CD4-positive, alpha-beta T cell treated with Interleukin-15 for 1 hour (primary cell): ENCODE measurements around the gene PGP.
"Not testable (repeated sequence)": the region's sequence is repeated elsewhere in the genome, so short reads cannot be mapped to it uniquely, and the experiment has no call there.

ENCODE experiments used
- DNase-seq: peaks from one replicate; pipeline ENCODE4 v3.0.0-alpha.2; 2020

The PGP gene

DNA sequence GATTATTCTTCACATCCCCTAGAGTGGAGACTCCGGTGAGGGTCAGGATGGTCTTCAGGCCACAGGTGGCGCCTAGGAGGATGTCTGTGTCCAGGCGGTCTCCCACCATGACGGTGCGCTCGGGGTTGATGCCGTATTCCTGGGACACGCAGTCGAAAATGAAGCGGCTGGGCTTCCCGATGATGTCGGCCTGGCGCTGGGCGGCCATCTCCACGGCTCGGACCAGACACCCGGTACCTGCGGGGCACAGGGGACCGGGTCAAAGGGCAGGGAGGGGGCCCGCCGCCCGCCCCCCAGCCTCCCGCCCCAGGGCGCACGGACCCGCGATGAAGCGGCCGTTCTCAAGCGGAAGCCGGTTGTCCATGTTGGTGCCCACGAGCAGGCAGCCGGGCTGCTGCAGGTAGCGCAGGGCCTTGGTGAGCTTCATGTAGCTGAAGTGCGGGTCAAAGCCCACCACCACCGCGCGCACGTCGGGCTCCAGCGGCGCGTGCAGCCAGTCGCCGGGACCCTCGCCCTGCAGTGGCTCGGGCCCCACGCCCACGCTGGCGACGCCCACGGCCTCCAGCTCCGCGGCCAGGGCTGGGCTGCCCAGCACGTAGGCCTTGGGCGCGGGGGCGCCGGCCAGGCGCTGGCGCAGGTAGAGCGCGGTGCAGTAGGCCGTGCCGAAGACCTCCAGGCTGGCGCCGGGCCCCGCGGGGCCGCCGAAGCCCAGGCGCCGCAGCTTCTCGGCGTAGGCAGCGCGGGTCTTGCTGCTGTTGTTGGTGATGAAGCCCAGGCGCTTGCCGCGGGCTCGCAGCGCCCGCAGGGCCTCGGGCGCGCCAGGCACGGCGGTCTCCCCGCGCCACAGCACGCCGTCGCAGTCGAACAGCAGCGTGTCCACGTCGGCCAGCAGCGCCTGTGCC, 572 bp downstream of the PGP start:
- no peak for DNase-seq

DNA sequence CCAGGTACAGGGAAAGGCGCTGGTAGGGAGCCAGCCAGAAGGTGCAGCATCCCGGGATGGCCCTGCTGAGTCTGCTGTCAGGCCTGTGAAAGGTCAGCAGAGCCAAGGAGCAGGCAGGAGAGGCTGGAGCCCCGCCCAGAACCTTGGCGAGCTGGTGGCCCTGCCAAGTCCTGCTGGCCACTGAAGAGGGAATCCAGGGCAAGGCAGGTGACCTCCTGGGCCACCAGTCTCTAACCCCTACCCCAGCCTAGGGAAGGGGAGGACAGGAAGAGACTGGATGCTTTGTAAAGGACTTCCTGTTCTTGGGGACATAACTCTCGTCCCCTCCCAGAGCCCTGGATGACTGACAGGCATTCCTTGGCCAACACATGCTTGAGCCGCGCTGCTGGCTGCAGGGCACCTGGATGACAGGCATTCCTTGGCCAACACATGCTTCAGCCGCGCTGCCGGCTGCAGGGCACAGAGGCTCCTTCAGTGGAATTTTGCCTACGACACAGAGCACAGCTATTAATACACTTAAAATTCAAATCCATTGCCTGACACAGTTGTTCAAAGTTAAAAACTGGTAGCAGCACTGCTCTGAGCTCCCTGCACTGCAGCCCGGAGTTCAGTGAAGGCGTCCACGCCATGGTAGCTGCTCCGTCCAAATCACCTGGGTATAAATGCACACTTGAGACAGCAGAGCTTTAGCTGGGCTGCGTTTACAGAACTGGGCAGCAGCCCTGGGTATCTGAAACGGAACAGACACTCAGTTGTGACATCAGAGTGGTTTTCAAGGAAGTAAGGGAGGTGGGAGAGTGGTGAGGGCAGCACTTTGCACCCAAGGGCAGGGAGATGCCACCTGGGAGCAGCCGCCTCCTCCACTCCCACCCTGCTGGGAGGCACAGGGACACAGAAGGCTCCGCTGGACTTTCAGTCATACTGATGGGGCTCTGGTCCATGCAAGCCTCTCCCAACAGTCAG, 2.0 kb downstream of the PGP start:
- no peak for DNase-seq

DNA sequence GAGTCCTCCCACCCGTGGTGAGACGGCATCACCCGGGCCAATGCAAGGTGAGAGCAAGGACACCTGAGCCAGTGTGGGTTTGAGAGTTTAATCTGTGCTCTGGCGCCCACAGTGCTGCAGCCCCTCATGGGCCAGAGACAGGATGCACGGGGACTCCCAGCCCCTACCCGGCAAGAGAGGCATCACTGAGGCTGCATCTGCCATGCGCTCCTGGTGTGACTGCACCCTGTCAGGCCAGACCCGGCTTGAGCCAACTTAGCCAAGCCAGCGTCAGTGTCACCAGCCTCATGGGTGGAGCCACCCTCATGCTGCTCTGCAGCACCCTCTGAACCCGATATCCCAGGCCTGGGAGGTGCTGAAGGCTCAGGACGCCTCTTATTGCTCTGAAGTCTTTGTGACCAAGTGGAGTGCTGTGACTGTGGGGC, 2.7 kb downstream of the PGP start:
- DNase-seq, result no peak

DNA sequence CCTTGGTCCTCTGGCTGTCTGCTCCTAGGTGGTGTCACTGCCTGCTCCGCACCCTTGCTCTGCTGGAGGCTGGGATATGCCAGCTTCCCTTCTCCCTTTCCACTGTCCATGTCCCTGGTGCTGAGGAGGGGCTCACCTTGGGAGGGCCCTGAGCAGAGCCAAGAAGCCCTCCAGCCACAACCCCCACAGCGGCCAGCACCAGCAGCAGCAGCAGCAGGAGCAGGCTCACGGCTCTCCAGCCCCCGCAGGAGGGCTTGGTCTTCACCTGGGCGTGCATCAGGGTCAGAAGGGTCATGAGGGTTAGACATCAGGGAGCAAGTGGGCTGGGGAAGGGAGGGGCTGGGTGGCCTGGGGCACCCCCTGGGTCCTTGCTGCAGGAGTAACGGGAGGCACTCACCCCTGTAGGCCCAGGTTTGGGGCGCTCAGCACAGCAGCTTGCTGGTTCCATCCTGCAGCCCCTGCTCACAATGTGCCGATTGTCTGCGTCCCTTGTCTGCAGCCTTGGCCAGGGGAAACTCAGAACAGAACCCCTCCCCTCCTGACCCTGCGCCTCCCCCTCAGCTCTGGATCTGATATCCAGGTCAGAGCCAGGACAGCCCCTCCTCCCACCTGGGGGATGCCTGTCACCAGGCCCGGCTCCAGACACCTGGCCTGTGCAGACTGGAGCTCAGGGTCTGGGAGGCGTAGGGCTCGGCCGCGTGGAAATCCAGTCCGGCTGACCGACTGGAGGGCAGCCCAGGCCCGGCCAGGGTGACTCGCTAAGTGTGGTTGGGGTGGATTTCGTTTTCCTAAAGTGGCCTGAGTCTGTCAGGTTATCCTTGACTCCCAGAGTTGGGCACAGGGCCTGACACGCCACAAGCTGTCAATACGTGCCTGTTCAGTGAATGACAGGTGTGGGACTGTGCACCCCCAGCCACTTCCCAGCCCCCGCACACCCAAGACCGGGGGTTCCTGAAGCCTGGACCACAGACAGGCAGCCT, 4.0 kb downstream of the PGP start, which contains the start of gene BRICD5:
Gene BRICD5, minus strand, starts transcription at position 478 of the 980 bp plus-strand sequence. Its CDS starts 30 bp downstream, at position 448.
- DNase-seq, result no peak

DNA sequence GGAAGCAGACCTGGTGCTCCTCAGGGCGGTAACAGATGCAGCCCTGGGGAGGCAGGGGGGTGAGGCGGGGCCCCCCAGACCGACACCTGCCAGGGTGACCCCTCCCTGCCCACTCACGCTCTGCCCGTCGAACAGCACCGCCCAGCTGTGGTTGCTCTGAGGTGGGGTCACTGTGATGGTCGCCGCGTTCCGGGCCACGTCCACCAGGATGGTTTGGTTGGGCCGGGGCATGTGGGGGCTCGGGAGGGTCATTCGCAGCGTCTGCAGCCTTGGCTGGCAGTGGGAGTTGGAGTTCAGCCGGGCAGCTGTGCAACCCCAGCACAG, 4.7 kb downstream of the PGP start:
- no peak for DNase-seq

DNA sequence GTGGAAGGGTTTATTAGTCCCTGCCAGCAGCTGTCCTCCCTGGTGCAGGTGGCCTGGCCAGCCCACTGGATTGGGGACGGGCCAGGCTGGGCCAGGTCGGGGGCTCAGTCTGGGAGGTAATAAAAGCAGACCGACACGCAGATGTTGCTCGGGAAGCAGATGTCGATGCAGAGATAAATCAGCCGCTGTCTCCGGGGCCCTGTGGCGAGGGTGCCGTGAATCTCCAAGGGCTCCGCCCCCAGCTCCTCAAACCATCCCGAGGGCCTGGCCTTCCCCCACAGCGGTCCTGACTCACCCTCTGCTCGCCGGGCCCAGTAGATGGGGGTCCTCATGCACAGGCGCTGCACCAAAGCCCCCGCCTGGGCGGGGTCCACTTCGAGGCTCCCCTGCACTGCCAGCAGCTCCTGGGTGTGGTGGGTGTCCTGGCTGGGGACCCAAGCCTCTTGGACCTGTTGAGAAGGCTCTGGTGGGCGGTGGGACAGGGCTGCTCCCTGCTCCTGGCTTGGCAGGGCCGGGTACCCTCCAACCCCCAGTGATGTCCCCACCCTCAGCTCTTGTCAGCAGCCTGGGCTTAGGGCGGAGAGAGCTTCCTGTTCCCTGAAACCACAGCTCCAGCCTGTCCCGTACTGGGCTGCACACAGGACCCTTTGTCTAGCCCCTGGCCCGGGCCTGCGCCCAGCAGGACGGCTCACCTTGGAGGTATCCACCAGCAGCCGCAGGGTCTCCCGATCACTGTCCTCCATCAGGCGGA, 5.2 kb downstream of the PGP start:
- no peak for DNase-seq

DNA sequence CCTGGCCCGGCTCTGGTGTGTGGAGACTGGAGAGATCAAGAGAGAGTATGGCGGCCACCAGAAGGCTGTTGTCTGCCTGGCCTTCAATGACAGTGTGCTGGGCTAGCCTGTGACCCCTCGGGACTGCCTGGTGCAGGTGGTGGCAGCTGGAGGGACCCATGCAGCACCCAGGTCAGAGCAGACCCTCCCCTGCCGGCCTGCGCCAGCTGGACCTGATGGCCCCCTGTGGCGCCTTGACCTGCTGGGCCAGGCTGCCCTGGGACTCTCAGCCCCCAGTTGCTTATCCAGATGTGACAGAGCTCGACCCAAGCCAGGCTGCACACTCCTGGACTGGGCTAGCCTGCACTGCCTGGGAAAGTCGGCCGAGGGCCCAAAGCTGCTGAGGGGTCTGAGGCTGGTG, 5.9 kb downstream of the PGP start:
- no peak for DNase-seq

DNA sequence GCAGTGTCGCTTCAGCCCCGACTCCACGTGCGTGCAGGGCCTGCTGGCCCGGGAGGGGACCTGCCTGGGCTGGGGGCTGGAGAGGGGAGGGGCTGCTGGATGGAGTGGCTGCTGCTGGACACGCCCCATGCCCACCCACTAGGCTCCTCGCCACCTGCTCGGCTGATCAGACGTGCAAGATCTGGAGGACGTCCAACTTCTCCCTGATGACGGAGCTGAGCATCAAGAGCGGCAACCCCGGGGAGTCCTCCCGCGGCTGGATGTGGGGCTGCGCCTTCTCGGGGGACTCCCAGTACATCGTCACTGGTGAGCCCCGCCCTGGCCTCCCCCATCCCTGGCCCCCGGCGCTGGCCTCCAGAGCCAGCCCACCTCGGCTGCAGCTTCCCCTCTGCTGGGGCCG, 6.3 kb downstream of the PGP start:
- no peak for DNase-seq

DNA sequence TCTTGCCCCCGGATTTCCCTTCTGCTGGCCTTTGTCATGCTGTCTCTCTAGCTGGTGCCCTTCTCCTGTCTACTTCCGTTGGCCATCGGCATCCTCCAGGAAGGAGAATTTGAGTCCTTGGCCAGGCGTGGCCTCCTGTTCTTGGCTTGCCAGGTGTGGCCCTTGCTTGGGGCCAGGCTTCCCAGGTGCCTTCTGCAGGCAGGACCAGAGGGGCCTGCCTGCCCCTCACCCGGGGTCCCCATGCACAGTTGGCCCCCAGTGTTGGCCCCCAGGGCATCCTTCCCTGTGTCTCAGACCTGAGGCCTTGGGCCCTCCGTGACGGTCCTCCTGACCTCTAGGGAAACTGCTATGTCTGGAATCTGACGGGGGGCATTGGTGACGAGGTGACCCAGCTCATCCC, 6.8 kb downstream of the PGP start:
- no peak for DNase-seq

DNA sequence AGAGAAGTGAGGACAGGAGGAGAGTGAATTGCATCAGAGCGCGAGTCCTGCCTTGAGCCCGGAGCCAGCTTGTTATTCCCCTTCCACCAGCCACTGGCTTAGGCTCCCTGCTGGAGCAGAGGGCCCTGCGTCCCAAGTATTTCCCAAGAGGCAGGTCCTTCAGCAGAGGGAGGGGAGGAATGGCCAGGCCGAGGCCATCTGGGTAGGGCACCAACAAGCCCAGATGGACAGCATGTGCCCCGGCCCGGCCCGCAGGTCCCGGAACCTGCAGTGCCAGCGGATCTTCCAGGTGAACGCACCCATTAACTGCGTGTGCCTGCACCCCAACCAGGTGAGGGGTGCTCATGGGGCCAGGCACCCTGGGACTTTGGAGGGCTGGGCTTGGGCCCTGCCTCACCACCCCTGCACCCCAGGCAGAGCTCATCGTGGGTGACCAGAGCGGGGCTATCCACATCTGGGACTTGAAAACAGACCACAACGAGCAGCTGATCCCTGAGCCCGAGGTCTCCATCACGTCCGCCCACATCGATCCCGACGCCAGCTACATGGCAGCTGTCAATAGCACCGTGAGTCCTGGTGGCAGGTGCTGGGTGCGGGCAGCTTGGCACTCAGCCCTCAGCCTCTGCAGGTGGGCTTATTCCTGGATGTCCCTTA, 7.7 kb downstream of the PGP start:
- DNase-seq, result no peak

DNA sequence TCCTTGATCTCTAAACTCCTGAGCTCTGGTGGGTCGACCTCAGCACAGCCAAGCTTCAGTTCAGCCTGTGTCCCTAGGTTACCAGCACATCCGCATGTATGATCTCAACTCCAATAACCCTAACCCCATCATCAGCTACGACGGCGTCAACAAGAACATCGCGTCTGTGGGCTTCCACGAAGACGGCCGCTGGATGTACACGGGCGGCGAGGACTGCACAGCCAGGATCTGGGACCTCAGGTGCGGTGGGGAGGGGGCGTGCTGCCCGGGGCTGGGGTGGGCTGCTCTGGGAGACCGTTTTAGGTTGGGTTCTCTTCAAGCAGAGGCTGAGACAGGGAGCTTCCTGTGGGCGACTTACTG, 8.2 kb downstream of the PGP start:
- DNase-seq, result no peak

DNA sequence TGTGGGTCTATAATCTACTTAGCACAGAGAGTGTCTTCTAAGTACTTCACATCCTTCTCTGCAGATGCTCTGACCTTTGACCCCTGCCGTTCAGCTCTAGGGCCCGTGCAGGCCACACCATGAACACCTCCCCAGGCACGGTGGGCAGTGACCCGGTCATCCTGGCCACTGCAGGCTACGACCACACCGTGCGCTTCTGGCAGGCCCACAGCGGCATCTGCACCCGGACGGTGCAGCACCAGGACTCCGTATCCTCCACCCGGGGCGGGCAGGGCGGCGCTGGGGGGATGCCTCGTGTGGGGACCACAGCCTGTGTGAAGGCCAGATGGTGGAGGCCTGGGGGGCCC, 8.7 kb downstream of the PGP start:
- DNase-seq, result no peak

DNA sequence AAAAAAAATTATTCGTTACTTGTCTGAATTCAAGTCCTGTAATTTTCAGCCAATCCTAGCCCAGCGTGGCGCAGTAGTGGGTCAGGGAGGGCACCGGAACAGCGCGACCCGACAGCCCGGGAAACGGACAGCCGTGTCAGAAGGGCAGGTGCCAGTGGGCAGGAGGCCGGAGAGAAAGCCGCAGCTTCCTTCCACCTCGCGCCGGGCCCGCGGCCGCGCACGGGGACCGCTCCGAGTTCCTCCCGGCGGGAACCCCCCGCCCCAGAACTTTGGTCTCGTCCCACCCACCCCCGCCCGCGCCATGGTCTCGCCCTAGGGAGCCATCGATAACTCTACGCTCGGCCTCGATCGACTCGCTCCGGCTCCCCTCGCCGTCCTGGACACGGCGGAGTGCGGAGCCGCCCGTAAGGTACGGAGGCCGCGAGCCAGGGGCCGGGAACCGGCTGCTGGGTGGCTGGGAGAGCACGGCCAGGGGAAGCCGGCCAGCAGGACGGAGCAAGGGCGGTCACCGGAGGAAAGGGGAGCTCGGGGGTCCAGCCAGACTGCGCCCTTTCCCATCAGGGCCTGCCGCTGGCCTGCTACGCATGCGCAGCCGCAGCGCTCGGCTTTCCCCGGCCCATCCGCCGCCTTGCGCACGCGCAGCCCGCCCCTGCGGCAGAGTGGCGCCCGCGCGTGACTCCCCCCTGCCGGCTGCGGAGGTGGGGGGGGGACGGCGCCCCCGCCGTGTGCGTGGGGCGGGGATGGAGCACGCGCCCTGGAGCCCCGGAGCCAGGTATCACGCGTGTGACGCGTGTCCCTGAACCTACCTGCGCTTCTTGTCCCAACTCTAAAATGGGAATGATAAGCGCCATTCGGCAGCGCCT, 9.3 kb downstream of the PGP start, which contains the start of gene MLST8:
Gene MLST8, plus strand, starts transcription at position 351 of the 863 bp plus-strand sequence. CDS start 632 bp downstream, outside the sequence.
- DNase-seq, result peak; percentile 91

DNA sequence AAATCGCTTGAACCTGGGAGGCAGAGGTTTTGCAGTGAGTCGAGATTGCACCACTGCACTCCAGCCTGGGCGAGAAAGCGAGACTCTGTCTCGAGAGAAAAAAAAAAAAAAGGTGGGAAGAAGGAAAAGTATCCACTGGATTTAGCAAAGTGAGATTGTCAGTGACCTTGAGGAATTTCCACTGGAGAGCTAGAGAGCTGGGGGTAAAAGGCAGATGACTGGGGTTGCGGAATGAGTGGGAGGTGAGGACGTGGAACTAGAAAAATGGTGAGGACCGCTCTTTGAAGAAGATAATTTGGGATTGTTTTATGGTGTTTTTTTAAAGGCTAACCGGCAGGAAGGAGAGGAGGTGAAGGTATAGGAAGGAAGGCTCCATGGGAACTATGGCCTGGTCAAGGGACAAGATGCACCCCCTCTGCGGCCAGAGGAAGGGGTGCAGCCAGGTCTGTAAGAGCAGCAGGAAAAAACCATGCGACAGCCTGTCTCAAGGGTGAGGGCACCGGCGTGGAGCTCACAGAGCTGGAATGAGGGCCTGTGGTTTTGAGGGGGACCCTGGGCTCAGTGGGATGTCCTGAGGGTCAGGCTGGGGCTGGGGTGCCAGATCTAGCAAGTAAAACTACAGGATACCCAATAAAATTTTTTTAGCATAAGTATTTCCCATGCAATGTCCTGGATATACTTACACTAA, 10.1 kb downstream of the PGP start:
- DNase-seq, result no peak

DNA sequence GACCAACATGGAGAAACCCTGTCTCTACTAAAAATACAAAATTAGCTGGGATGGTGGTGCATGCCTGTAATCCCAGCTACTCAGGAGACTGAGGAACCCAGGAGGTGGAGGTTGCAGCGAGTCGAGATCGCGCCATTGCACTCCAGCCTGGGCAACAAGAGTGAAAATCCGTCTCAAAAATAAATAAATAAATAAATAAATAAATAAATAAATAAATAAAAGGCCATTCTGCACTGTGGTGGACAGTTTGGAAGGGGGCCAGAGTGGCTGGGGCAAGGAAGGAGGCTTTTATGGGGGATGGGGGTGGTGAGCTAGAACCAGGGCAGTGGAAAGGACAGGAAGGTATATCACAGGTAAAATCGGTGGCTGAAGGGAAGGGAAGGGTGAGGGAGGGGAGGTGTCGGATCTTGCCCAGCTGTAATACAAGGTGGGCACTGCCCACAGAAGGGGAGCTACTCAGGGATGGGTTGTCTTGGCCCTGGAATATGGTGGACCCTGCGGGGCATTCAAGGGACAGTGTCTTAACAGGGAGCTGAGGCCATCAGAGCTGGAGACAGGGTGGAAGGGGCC, 11.4 kb downstream of the PGP start:
- not testable (repeated sequence) for DNase-seq

DNA sequence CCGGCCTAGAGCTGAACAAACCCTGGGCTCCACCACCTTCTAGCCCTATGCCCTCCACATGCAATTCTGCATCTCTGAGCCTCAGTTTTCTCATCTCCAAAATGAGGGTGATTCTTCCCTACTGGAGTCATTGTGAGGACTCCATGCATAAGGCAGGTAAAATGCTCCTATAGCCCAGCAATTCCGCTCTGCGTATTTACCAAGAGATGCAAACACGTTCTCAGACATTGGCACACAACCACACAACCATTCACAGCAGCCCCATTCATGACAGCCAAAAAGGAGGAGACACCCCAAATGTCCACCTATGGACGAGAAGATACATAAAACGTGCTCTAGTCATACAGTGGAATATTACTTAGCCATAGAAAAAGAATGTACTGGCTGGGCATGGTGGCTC, 14.3 kb downstream of the PGP start:
- no peak for DNase-seq

DNA sequence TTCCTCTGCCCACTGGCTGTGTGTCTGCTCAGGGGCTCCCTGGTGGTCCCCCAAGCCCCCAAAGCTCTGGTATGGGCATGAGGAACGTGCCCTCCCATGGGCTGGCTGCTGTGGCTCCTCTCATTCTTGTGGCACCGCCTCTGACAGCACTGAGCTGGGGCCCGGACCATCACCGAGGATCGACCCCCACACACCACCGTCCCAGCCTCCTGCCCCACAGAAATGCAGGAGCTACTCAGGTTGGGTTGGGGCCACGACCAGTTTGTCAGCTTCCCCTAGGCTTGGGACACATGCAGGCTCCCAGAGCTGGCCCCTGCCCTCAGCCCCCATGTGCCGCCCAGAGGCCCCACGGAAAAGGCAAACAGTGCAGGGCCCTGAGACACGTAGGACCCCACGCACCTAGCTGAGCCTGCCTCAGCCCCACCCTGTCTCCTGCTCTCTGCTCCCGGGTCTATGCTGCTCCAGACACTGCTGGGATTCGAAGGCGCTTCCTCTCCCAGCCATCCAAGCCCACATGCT, 15.0 kb downstream of the PGP start:
- DNase-seq, result no peak

DNA sequence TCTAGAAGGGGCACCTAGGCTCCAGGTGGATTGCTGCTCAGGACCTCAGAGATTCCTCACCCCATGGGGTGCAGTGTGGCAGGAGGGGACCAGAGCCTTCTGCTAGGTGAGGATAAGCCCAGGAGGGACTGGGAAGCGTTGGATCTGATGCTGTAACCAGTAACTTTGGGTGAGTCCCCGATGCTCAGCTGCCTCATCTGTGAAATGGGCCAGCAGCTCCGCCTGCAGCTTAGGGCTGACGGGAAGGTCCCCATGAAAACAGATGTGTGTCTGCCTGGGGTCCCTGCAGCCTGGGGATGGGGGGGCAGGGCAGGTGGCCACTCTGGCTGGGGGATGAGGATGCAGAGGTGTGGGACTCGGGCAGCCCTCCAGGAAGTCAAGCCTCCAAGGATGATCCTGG, 15.5 kb downstream of the PGP start:
- DNase-seq, result no peak

DNA sequence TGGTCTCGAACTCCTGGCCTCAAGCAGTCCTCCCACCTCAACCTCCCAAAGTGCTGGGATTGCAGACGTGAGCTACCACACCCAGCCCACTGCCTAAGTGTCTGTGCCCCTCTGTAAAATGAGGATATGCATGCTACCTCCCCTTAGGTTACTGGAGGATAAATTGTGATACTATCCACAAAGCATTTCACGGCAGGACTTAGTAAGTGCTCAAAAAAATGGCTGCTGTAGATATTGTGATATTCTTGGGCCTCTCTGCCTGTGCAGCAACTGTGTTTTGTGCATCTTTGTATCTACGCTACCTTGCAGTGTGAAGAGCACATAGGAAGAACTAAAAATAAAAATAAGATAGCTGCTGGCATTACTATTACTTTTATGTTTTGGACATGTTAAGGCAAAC, 16.4 kb downstream of the PGP start:
- no peak for DNase-seq
